Lung (tissue), 12 donors: ENCODE data around the gene ITGB1BP1. TPM values are rescaled to one million over a fixed set of nuclear protein-coding genes. Genes with fewer than 3 reads are reported as not detected.

Source experiments
- ATAC-seq: fragments of 200-7000 bp; cut with Tn5 transposase; one replicate; pipeline ENCODE4 v1.9.1; 2020; ENCODE audit warnings: moderate number of reproducible peaks; ENCODE audit not compliant: insufficient read depth, low FRiP score
- DNase-seq, 3 donors: peaks; one replicate each; pipeline ENCODE4 v3.0.0-alpha.2; 2013 to 2017
- H3K27ac ChIP-seq, 2 donors: one replicate each; pipeline ENCODE4 v1.5.1; 2013; ENCODE audit warnings: mild to moderate bottlenecking in 2 of 2, moderate library complexity in 2 of 2, control low read depth in 1 of 2, inconsistent platforms in 1 of 2, low read depth in 1 of 2, low read length in 1 of 2
- H3K27me3 ChIP-seq, 3 donors: one replicate each; pipeline ENCODE4 v1.5.1; 2013; ENCODE audit warnings: low read length in 2 of 3; ENCODE audit not compliant: control insufficient read depth in 3 of 3, insufficient read depth in 3 of 3
- H3K36me3 ChIP-seq, 4 donors: one replicate each; pipeline ENCODE4 v1.5.1; 2013; ENCODE audit warnings: low read length in 4 of 4, mild to moderate bottlenecking in 1 of 4, moderate library complexity in 1 of 4; ENCODE audit not compliant: control insufficient read depth in 4 of 4, insufficient read depth in 4 of 4
- H3K4me1 ChIP-seq, 5 donors: one replicate each; pipeline ENCODE4 v1.5.1; 2013; ENCODE audit warnings: low read length in 5 of 5, mild to moderate bottlenecking in 2 of 5, moderate library complexity in 1 of 5; ENCODE audit not compliant: control insufficient read depth in 5 of 5, insufficient read depth in 5 of 5
- H3K4me3 ChIP-seq: one replicate; pipeline ENCODE4 v1.5.1; 2013; ENCODE audit warnings: mild to moderate bottlenecking, control low read depth, moderate library complexity
- H3K9ac ChIP-seq, 2 donors: one replicate each; pipeline ENCODE4 v1.5.1; 2013; ENCODE audit warnings: low read length in 2 of 2, control low read depth in 1 of 2; ENCODE audit not compliant: insufficient read depth in 1 of 2
- H3K9me3 ChIP-seq, 4 donors: one replicate each; pipeline ENCODE4 v1.5.1; 2013; ENCODE audit warnings: low read length in 3 of 4, mild to moderate bottlenecking in 1 of 4, moderate library complexity in 1 of 4; ENCODE audit not compliant: control insufficient read depth in 4 of 4, insufficient read depth in 3 of 4
- CTCF ChIP-seq: IDR thresholded peaks from 2 replicates; pipeline ENCODE4 v1.5.1; 2012; ENCODE audit warnings: mild to moderate bottlenecking; ENCODE audit errors: control extremely low read depth, extremely low read depth
- WGBS, 2 donors: extraction: QIAGEN DNeasy Blood & Tissue Kit; methylation state at CpG; one replicate each; pipeline ENCODE4 v1.1.7; 2013; 5-methylcytosine and 5-hydroxymethylcytosine counted together
- polyA plus RNA-seq, 2 donors: library from polyadenylated mRNA; stranded (reverse); fragments of 200-250 nt; gene quantifications; one replicate each; pipeline ENCODE4 v1.2.1, GENCODE V29; 2013
- total RNA-seq, 2 donors: library from RNA; depleted of rRNA in 1 of 2; stranded (reverse); fragments of >200 nt in 1 of 2; gene quantifications; one replicate each; pipeline ENCODE4 v1.2.1, GENCODE V29; 2014 to 2021
- donor health status: control.
- donor health status: control.
- donor health status: Bipolar disorder and iron deficiency.
- donor health status: healthy.
- donor health status: DM: yes; HTN: yes; CAD: no.

The ITGB1BP1 gene
- total and polyA plus RNA-seq, 4 donors = 32.4 to 100 (median 62.6) TPM

GRCh38 chr2:9390991-9391390, 32.3 kb downstream of the ITGB1BP1 start:
- Histone ChIP-seq H3K9me3 (no peaks in the 10 kb centered on the region), H3K4me3 (no peak overlapping the region), H3K36me3 (peaks cover 0 to 30% (median 0%) of the 10 kb centered on the region in 4 donors), H3K9ac (no peak overlapping the region), H3K4me1 (peaks cover 0 to 5% (median 0%) of the 10 kb centered on the region in 5 donors), H3K27me3 (no peaks in the 10 kb centered on the region), H3K27ac (no peak overlapping the region)
- no peak for DNase-seq
- TF ChIP-seq CTCF = no peak
- ATAC-seq = no peak
- 91 to 94% methylated on average over 19 of the region's 19 CpGs for WGBS, 2 donors

GRCh38 chr2:9390151-9390850, 33.0 kb downstream of the ITGB1BP1 start:
- H3K4me1 ChIP-seq = peaks cover 0 to 5% (median 0%) of the 10 kb centered on the region in 5 donors
- no peaks in the 10 kb centered on the region for H3K27me3 ChIP-seq
- WGBS, 2 donors = 89 to 90% methylated on average over 7 of the region's 7 CpGs
- ATAC-seq (no peak), DNase-seq (no peak)
- no peak overlapping the region for H3K27ac ChIP-seq
- no peak overlapping the region for H3K9ac ChIP-seq
- H3K9me3 ChIP-seq = no peaks in the 10 kb centered on the region
- H3K36me3 ChIP-seq = peaks cover 0 to 30% (median 2%) of the 10 kb centered on the region in 4 donors
- H3K4me3 ChIP-seq = no peak overlapping the region
- TF ChIP-seq CTCF = no peak

GRCh38 chr2:9388950-9389911, 34.1 kb downstream of the ITGB1BP1 start:
- 90 to 94% methylated on average over 28 of the region's 28 CpGs for WGBS, 2 donors
- Histone ChIP-seq H3K36me3 (peaks cover 0 to 28% (median 4%) of the 10 kb centered on the region in 4 donors), H3K9me3 (no peaks in the 10 kb centered on the region), H3K4me3 (no peak overlapping the region), H3K9ac (no peak overlapping the region), H3K27ac (no peak overlapping the region), H3K27me3 (no peaks in the 10 kb centered on the region), H3K4me1 (peaks cover 0 to 5% (median 0%) of the 10 kb centered on the region in 5 donors)
- no peak for ATAC-seq
- no peak for DNase-seq
- TF ChIP-seq CTCF = no peak
